Frontal cortex (tissue), 4 donors: ENCODE measurements around the gene TSHZ2. TPM values are rescaled to one million over a fixed set of nuclear protein-coding genes. Genes with fewer than 3 reads are reported as not detected.
"Not testable (repeated sequence)": the region's sequence is repeated elsewhere in the genome, so short reads cannot be mapped to it uniquely, and the experiment has no call there.

Source experiments
- DNase-seq, 2 donors: peaks; one replicate each; pipeline ENCODE4 v3.0.0; 2012; ENCODE audit warnings: low spot score in 2 of 2
- FAIRE-seq: peaks from 2 replicates; lab custom pipeline; 2012; peaks lifted over from hg19 to GRCh38; lab: Jason Lieb, UNC
- total RNA-seq: library from RNA; depleted of rRNA; stranded (reverse); fragments of >200 nt; gene quantifications from one replicate; pipeline ENCODE4 v1.2.3, GENCODE V29; 2014
- donor health status: control.
- donor health status: control.
- donor health status: control.

The TSHZ2 gene
- total RNA-seq, 1 donor from 2014 or later, result 2.4 TPM

DNA sequence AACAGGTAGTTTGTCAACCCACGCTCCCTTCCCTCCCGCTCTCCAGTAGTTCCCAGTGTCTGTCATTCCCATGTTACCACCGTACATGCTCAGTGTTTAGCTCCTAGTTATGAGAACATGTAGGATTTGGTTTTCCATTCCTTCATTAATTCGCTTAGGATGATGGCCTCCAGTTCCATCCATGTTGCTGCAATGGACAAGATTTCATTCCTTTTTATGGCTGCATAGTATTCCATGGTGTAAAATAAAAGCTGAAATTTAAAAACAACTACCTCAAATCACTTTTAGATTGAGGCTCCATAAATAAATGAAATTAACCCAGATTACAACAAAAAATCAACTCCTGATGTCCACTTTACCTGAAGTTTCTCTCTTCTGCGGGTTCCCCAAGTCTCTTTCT lies 430.9 kb downstream of the TSHZ2 start:
- FAIRE-seq (no peak), DNase-seq (no peak)

DNA sequence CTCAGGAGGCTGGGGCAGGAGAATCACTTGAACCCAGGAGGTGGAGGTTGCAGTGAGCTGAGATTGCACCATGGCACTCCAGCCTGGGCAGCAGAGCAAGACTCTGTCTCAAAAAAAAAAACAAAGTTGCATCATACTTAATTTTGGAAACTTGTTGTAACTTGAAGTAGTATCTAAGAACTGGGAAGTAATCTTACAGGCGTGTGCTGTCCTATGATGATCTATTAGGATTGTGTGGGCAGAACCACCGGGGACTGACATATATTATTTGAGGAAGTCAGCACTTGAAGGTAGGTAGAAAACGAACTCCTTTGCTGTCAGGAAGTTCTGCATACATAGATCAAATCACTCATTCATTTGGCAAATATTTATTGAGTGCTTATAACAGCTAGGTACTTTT lies 433.0 kb downstream of the TSHZ2 start:
- FAIRE-seq (no peak), DNase-seq (no peak)

DNA sequence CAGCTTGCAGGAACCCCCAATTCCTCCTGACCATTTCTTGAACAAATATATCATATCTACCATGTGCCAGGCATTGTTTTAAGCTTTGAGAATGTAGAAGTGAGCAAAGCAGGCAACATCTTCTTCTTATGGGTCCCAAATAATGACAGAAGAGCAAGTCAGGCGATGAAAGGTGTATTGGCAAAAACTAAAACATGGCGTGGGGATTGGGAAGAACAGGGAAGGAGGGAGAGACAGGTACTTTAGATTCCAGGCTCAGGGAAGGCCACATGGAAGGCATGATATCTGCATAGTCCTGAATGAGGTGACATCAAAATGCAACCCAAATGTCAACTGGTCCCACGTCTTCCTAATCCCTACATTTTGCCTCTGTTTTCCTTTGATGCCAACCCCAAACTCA lies 434.4 kb downstream of the TSHZ2 start:
- FAIRE-seq (no peak), DNase-seq (no peak)

DNA sequence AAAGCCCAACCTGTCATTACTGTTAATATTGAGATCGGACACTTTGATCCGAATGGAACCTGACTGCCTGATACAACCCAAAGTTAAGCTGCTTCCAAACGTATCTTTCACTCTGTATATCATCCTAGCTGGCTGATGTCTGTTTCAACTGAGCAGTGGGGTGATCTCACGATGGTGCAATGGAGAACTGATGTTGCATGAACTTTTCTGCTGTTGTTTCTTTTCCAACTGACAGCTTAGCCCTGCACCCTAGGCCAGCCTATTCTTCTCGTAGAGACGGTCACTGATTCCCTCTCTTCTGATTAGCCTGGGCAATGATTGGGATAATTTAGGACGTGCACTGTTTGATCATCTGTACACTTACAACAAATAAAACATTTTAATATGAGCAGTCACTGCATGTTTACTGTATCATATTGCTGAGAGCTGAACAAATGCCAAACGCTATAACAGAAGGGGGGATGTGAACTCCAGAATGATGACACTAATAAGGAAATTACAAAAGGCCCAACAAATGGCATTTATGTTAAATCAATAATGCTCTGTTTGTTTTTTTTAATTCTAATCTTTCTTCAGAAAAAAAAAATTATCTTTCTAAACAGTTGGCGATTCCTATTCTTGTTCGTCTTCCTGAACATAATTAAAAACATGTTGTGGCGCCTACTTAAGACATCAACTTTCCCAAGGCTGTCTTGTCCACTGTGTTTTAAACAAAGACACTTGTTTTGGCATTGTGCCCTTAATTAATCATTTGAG lies 436.7 kb downstream of the TSHZ2 start:
- DNase-seq (no peak), FAIRE-seq (no peak)

DNA sequence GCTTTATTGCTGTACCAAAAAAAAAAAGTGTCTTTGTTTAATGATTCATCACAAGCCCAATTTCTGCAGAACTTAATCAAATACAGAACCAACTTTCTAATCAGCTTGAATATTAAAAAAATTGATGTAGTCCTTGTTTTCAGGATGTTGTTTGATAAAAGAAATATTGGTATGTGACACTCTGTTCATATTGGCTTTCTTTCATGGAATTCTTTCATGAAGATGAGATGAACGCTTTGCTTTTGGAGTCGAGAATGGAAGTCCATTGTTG lies 437.2 kb downstream of the TSHZ2 start:
- FAIRE-seq (no peak), DNase-seq (no peak)

DNA sequence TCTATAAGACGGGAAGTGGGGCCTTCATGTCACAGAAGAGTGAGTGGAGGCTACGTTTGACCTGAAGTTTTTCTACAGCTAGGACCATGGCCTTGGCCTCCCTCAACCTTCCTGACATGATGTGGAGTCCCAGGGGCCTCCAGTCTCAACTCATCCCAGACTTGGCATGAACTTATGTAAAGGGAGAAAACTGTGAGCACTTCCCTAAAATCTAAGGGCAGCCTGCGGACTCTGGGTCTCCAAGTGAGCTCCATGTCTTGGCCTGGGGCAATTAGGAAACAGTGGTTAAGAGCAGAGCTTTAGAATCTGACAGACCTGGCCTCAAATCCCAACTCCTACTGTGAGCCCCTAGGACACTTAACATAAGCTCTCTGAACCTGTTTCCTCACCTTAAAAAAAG lies 439.0 kb downstream of the TSHZ2 start:
- no peak for FAIRE-seq
- no peak for DNase-seq

DNA sequence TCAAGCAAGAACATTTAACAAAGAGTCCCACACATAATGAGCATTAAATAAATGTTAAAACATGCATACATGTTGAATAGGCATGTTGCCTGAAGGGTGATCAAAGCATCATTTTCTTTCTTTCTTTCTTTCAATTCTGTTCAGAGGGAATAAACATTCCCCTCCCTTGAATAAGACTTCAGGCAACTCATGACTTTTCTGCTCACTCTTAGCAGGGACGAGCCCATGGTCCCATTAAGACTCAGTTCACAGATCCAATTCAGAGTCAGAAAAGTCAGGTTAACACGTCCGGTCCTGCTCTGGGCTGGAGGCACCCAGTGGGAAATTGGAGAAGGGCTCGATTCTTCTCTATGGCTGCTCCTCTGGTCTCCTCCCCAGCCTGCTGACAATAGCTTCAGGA lies 439.7 kb downstream of the TSHZ2 start:
- DNase-seq (no peak), FAIRE-seq (no peak)

DNA sequence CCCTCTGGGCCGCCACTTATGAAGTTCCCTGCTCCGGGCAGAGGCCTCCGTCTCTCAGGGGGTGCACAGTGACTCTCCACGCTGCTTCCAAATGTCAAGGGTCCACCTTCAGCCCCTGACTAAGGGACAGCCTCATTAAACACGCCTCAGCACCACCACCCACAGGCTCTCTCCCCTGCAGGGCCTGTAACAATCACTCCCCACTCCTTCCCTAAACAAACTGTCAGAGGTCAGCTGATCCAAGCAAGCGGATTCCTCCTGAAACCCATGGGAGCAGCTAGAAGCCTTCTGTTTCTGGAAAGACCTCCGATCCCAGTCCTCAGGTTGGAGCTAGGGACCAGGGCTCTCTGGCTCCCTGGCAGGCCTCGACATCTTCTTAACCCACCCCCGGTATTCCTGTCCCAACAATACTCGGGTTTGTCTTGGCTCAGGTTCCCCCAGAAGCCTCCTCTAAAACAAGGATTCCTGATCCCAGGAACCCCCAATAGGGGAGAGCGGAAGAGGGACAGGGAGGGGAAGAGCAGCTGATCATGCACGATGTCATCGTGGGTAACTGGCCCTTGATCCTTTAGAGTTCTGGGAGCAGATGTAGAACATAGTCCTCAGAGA lies 440.5 kb downstream of the TSHZ2 start:
- FAIRE-seq (no peak), DNase-seq (no peak)

DNA sequence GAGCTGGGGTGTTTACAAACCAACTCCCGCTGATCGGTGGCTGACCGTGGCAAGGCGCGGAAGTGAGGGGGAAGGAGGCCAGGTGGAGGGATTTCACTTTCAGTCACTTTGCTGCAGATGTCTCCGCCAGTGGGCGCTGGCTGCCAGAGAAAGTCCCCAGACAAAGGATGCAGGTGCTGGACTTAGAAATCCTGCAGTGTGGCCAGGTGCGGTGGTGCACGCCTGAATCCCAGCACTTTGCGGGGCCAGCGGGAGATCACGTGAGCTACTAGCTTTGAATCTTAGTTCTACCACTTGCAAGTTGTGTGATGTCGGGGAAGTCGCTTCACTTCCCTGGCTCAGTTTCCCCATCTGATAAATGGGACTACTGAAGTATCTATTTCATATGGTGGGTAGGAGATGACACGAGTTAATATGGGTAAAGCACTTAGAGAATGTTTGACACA lies 441.1 kb downstream of the TSHZ2 start:
- FAIRE-seq (no peak), DNase-seq (no peak)

DNA sequence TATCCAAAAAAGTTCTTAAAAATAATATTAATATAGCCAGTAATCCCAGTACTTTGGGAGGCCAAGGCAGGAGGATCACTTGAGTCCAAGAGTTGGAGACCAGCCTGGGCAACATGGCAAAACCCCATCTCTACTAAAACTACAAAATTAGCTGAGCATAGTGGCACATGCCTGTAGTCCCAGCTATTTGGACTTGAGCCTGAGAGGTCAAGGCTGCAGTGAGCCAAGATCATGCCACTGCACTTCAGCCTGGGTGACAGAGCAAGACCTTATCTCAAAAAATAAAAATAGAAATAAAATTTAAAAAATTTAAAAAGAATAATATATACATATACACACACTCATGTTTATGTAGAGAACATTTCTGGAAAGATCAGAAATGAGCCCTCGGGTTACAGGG lies 441.7 kb downstream of the TSHZ2 start:
- FAIRE-seq, DNase-seq: not testable (repeated sequence)

DNA sequence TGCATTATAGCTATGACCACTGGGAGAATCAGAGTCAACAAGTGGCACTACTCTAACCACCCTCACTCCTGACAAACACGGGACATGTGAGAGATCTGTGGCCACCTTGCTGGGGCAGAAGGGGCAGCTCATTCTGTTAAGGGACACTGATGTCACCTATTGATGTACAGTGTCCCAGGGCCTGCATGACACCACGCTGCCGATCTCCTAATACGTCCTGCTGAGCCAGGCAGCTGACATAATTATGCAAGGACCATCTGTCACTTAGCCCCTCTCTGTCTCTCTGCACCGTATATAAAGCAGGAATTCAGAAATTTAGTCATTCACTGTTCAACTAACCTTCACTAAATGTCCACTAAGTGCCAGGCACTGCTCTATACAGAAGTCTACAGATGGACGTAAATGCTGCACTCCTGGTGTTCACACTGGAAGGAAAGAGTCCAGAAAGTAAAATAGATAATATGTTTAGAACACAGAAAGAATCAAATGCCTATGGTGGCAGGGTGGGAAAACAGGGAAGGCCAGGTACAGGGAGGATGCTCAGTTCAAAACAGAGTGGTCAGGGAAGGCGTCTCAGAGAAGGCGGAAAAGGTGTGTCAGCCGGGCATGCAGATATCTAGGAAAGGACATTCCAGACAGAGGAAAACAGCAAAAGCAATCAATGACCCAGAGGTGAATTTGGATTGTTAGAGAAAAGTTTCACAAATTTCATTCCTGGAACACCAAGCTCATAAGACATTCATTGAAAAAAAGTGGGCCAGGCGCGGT lies 447.7 kb downstream of the TSHZ2 start:
- FAIRE-seq (no peak), DNase-seq (no peak)

DNA sequence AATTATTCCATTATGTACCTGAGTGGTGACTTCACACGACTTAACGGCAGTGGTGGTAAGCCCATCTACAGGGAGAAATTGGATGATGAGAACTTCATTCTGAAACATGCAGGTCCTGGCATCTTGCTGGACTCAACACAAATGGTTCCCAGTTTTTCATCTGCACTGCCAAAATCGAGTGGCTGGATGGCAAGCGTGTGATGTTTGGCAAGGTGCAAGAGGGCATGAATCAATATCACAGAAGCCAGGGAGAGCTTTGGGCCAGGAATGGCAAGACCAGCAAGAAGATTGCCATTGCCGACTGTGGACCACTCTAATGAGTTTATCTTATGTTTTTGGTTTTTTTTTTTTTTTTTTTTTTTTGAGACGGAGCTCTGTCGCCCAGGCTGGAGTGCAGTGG lies 449.2 kb downstream of the TSHZ2 start:
- DNase-seq, result no peak
- FAIRE-seq, result no peak

DNA sequence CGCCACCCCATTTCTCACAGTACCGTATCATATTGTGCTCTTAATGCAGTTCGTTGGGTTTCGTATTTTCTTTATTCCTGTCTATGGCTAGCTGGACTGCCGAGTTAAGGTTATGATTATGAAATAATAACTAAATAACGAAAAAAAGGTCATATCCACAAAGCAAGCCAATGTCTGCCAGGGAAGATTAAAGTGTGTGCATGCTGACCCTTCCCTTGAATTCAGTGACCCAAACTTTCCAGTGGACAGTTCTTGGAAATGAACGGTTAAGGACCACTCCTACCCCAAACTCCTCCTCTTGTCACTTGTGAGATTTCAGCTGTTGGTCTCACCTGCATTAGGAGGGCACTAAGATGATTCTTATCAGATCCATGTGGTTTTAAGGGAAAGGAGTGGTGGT lies 449.9 kb downstream of the TSHZ2 start:
- no peak for FAIRE-seq
- no peak for DNase-seq

DNA sequence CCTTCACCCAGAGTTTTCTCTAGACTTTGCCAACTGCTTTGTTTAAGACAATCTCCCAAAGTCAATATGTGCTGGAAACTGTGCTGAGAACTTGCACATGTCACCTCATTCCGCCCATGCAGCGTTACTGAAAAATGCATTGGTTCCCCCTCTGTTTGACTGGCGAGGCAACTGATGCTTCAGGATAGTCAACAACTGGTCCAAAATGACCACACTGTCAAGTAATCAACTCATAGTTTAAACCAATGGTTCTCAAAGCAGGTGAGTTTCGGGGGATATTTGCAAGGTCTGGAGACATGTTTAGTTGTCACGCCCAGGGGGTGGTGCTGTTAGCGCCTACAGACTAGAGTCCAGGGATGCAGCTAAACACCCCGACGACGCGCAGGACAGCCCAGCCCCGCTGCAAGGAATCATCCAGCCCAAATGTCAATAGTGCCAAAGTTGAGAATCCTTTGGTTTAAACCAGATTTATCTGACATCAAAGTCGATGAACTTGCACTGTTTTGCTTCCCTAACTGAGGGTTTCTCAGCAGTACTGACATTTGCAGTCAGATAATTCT lies 451.5 kb downstream of the TSHZ2 start:
- FAIRE-seq (no peak), DNase-seq (no peak)

DNA sequence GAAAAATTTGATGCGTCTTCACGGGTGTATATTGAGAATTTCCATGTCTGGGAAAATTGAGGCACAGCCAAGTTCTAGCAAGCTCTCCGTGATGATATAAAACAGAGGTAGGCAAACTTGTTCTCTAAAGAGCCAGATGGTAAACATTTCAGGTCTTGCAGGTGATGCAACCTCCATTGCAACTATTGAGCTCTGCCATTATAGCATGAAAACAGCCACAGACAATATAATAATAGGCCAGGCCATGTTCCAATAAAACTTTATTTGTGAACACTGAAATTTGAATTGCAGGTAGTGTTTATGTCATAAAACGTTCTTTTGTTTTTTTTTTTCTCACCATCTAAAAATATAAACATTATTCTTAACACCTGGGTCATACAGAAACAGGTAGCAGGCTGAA lies 453.3 kb downstream of the TSHZ2 start:
- DNase-seq (no peak), FAIRE-seq (no peak)

DNA sequence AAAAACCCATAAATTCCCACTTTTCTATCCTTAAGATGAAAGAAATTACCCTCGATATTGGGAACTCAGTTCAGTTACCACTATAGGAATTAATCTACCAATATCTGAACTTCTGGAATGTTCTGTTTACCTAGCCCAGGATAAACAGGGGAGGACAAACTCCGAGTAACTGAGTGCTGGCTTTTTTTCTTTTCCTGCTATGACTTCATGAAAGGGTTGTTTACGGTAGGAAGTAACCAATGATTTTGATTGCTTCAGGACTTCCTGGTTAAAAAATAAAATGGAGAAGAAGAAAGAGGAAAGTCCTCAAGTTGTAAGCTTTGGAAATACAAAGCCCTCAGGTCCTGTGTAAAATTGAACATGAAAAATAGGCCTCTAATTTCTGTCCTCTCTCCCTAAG lies 453.8 kb downstream of the TSHZ2 start:
- FAIRE-seq (no peak), DNase-seq (no peak)

DNA sequence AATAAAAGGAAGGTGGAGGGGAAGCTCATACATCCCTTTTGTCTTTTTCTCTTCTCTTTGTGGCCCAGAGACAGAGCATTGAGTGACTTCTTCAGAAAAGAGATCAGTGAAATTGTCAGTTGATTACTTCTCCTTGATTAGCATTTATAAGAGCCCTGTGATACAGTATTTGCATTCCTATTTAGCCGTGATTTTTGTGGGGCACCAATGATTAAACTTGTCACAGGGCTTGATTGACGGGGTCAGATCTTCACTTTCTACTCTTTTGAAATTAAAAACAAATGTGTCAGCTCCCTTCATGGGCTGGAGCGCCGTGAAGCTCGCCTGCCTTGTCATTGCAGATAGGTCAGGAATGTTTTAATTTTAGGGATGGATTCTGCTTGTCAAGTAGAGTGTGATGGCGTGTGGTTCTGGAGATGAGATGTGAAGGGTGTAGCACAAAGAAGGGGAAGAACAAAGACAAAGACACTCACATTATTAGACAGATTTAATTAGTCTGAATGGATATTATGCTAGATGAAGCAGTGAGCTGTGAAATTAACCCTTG lies 454.7 kb downstream of the TSHZ2 start:
- FAIRE-seq (no peak), DNase-seq (no peak)

DNA sequence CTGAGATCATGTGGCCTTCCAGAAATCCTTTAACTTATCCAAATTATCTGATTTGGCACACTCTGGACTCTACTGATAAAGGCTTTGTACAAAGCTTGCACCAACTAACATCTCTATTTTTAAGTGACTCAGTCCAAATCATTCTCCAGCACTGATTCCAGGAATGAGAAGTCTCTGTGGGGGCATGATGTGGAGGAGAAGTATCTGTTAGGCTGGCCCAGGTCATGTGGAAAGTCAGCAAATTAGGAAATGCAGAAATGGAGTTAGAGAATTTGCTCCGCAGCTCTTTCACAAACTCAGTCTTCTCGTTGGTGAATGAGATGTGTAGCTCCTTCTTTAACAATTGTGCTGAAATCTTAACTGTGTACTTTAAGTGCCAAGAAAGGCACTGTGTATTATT lies 455.8 kb downstream of the TSHZ2 start:
- DNase-seq (no peak), FAIRE-seq (no peak)

DNA sequence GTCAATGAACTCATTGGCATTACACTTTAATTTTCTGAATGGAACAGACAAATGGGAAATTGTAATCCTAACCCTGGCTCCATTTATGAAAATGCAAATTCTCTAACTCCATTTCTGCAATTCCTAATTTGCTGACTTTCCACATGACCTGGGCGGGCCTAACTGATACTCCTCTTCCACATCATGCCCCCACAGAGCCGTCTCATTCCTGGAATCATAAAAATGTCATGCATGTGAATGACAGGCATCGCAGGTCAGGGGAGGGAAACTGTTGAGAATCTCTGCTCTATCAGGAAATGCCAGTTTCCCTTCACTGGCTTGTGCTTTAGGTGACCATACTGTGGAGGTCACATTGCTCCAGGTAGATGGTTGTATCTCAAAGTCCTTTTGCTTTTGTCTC lies 456.4 kb downstream of the TSHZ2 start:
- FAIRE-seq (no peak), DNase-seq (no peak)

DNA sequence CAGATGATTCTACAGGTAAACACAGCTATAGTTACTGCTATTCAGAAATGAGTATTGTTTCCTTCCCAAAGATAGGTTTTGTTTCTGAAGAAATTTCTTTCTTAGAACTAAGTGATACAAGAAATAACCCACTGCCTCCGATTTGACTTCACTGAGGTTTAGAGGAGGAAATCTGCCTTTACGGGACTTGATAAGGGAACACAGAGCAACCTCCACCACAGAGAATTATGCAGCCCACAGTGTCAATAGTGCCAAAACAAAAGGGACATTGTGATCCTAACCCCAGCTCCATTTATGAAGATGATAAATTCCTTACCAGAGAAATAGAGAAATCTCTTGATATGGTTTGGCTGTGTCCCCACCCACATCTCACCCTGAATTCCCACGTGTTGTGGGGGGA lies 456.8 kb downstream of the TSHZ2 start:
- FAIRE-seq, result no peak
- DNase-seq, result no peak

DNA sequence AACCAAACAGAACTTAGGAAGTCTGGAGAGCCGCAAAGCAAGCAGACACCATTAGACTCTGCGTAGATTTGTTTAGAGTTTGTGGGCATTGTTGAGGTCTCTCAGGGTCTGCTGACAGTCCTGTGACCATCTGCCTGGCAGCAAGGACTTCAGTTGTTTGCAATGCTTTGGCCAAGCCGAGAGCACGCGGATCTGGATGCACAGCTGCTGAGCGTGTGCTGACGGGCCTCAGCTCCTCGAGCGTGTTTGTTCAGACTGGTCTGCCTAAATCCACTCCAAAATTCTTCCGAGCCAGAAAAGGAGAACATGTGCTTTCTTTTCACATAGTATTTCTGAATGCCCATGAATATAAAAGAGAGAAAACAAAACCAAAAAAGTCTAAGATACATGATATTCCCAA lies 462.5 kb downstream of the TSHZ2 start:
- DNase-seq (no peak), FAIRE-seq (no peak)
